ENCODE data around the gene PRSS27. TPM values are rescaled to one million over a fixed set of nuclear protein-coding genes. Genes with fewer than 3 reads are reported as not detected.

PRSS27 gene
- polyA plus RNA-seq, 1 of the 3 experiments (the other 2 are of a cell fraction), result 7.7 TPM

- Histone ChIP-seq H3K4me3 (ENCODE audit: low read depth in 2 of 2, low read length in 1 of 2) (no peak overlapping the region), H3K79me2 (ENCODE audit: insufficient read depth) (peaks cover 21% of the 10 kb centered on the region), H3K36me3 (replicated peaks in 1 of 2; ENCODE audit: control insufficient read depth in 1 of 2, insufficient read depth in 2 of 2, low read length in 1 of 2) (no peaks in the 10 kb centered on the region), H3F3A (replicated peaks; ENCODE audit: insufficient read depth) (peaks cover 12% of the 10 kb centered on the region), H4K20me1 (ENCODE audit: insufficient read depth) (peaks cover 7% of the 10 kb centered on the region; the same call in 1 of the 2 replicates), H3K9me2 (no peaks in the 10 kb centered on the region), H3K27me3 (ENCODE audit: insufficient read depth) (no peaks in the 10 kb centered on the region), H3K27ac (ENCODE audit: low read depth in 2 of 2, low read length in 1 of 2) (no peak overlapping the region), H3K9ac (no peak overlapping the region), H3K4me2 (no peak overlapping the region), H3K4me1 (ENCODE audit: control insufficient read depth in 1 of 2, insufficient read depth in 2 of 2, low read depth in 1 of 2, low read length in 1 of 2) (peaks cover 7 to 8% of the 10 kb centered on the region in 2 experiments; a peak in 2 of 4 replicates), H2AFZ (ENCODE audit: low read depth) (no peak overlapping the region), H3K9me3 (no peaks in the 10 kb centered on the region)
- no peak for DNase-seq
- TF ChIP-seq SMC3 (IDR thresholded peaks at IDR 0.05; ENCODE audit: low read depth, low read length), result no peak
- TF ChIP-seq EP300 (IDR thresholded peaks at IDR 0.05; ENCODE audit: borderline replicate concordance in 1 of 2, low read depth in 1 of 2, low read length in 1 of 2), result no peak
- no peak for TF ChIP-seq MEF2A (IDR thresholded peaks at IDR 0.05; ENCODE audit: borderline replicate concordance, low read depth)
- TF ChIP-seq RXRA (IDR thresholded peaks at IDR 0.05; ENCODE audit: borderline replicate concordance, low read depth), result no peak
- TF ChIP-seq, protein P1, sequence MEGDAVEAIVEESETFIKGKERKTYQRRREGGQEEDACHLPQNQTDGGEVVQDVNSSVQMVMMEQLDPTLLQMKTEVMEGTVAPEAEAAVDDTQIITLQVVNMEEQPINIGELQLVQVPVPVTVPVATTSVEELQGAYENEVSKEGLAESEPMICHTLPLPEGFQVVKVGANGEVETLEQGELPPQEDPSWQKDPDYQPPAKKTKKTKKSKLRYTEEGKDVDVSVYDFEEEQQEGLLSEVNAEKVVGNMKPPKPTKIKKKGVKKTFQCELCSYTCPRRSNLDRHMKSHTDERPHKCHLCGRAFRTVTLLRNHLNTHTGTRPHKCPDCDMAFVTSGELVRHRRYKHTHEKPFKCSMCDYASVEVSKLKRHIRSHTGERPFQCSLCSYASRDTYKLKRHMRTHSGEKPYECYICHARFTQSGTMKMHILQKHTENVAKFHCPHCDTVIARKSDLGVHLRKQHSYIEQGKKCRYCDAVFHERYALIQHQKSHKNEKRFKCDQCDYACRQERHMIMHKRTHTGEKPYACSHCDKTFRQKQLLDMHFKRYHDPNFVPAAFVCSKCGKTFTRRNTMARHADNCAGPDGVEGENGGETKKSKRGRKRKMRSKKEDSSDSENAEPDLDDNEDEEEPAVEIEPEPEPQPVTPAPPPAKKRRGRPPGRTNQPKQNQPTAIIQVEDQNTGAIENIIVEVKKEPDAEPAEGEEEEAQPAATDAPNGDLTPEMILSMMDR (IDR thresholded peaks at IDR 0.05), result no peak
- POLR2A ChIA-PET, result no interaction called here
- CTCF ChIA-PET, result no interaction called here
- WGBS (ENCODE audit: low lambda C conversion rate), result 84% methylated on average over 6 of the region's 7 CpGs
These were observed 45.0 kb downstream of the PRSS27 start for GRCh38 chr16:2675021-2675420.

DNA sequence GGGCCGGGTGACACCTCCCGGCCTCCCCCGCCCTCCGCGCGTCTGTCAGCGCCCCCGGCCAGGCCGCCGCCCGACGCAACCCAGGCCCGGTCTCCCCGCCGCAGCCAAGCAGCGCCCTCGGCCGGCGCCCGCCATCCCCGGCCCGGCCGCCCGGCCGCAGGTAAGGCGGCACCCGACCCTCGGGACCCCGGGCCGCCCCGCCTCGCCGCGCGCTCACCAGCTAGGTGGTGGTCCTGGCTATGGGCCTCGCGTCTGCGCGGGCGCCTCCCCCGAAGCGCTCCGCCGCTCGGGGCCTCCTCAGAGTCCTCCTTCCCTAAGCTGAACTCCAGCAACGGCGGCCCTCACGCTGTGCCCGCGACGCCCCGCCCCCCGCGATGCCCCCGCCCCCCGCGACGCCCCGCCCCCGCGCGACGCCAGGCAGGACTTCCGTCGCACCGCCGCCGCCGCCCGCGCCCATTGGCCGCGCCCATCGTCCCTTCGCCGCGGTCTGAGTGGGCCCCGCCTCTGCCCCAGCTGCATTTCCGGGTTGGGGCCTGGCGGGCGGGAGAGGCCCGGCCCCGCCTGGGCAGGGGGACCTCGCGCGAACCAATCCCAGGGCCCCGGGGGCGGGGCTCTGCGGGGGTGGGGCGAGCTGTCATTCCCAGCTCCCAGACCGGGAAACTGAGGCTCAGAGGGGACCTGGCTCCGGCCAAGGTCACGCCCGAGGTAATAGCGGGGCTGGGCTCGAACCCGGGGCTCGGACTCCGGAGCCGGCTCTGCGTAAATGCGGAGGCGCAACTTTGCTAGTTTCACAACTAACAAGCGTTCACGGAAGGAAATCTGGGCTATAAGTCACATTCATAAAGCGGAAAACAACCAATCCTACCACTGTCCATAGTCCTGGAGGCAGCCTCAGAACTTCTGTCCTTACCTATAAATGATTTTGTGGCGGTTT is 46.7 kb downstream of the PRSS27 start:
- H3K4me1 ChIP-seq (ENCODE audit: control insufficient read depth in 1 of 2, insufficient read depth in 2 of 2, low read depth in 1 of 2, low read length in 1 of 2), result peaks cover 7 to 8% of the 10 kb centered on the region in 2 experiments; a peak in 2 of 4 replicates
- peaks cover 5 to 9% of the 10 kb centered on the region in 2 experiments for H3K36me3 ChIP-seq (replicated peaks in 1 of 2; ENCODE audit: control insufficient read depth in 1 of 2, insufficient read depth in 2 of 2, low read length in 1 of 2)
- no peaks in the 10 kb centered on the region for H3K9me2 ChIP-seq
- peaks cover 7% of the 10 kb centered on the region; the same call in 1 of the 2 replicates for H4K20me1 ChIP-seq (ENCODE audit: insufficient read depth)
- no peaks in the 10 kb centered on the region for H3K27me3 ChIP-seq (ENCODE audit: insufficient read depth)
- TF ChIP-seq, protein P2, sequence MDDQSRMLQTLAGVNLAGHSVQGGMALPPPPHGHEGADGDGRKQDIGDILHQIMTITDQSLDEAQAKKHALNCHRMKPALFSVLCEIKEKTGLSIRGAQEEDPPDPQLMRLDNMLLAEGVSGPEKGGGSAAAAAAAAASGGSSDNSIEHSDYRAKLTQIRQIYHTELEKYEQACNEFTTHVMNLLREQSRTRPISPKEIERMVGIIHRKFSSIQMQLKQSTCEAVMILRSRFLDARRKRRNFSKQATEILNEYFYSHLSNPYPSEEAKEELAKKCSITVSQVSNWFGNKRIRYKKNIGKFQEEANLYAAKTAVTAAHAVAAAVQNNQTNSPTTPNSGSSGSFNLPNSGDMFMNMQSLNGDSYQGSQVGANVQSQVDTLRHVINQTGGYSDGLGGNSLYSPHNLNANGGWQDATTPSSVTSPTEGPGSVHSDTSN (IDR thresholded peaks at IDR 0.05), result peak; percentile 63
- 0 out of 2 replicates have a peak, but pooled peaks have one; percentile 30 for TF ChIP-seq POLR2AphosphoS5 (IDR thresholded peaks at IDR 0.05; ENCODE audit: low read depth, low read length)
- peak; percentile 62; the same call in 1 of the 2 replicates for TF ChIP-seq SIN3A (IDR thresholded peaks at IDR 0.05; ENCODE audit: borderline replicate concordance, low read depth, low read length)
- no peak for TF ChIP-seq GATA2 (CRISPR knock-in tag; IDR thresholded peaks at IDR 0.05)
- TF ChIP-seq FOSL2 (IDR thresholded peaks at IDR 0.05; ENCODE audit: borderline replicate concordance, low read depth), result no peak
- TF ChIP-seq FOXM1 (IDR thresholded peaks at IDR 0.05; ENCODE audit: low read depth), result no peak
- no peak for TF ChIP-seq SMC3 (IDR thresholded peaks at IDR 0.05; ENCODE audit: low read depth, low read length)
- TF ChIP-seq NRF1 (IDR thresholded peaks at IDR 0.05; ENCODE audit: low read depth, low read length), result 0 out of 2 replicates have a peak, but pooled peaks have one; percentile 2
- TF ChIP-seq ELF1 (IDR thresholded peaks at IDR 0.05), result peak; percentile 90
- peak; percentile 80 for TF ChIP-seq GABPA (IDR thresholded peaks at IDR 0.05; ENCODE audit: low read depth)
- TF ChIP-seq CHD2 (IDR thresholded peaks at IDR 0.05; ENCODE audit: low read length, partially characterized antibody), result peak; percentile 41
- TF ChIP-seq TAF1 (IDR thresholded peaks at IDR 0.05; ENCODE audit: borderline replicate concordance, low read depth, low read length), result peak; percentile 32; the same call in 1 of the 2 replicates
- TF ChIP-seq FOXJ3 (CRISPR knock-in tag; IDR thresholded peaks at IDR 0.05), result no peak
- TF ChIP-seq REST (IDR thresholded peaks at IDR 0.05; ENCODE audit: low read depth, low read length), result peak; percentile 85
- peaks cover 5% of the 10 kb centered on the region for H3F3A ChIP-seq (replicated peaks; ENCODE audit: insufficient read depth)
- WGBS (ENCODE audit: low lambda C conversion rate), result 1% methylated on average over 21 of the region's 107 CpGs
- peak overlapping the region; percentile 63 to 79 for H3K4me3 ChIP-seq (ENCODE audit: low read depth in 2 of 2, low read length in 1 of 2)
- H3K9ac ChIP-seq, result peak overlapping the region; percentile 39; the same call in 1 of the 2 replicates
- DNase-seq, result peak; percentile 98
- H3K27ac ChIP-seq (ENCODE audit: low read depth in 2 of 2, low read length in 1 of 2), result peak overlapping the region; percentile 47 to 58; a peak in 2 of 4 replicates
- POLR2A ChIA-PET, result interaction anchor here (0.6 to 1.2 kb wide), 3 partner anchors 9 to 234 kb away, joined by 3 to 18 read pairs (median 3); partner anchors contain the start of gene KCTD5
- peaks cover 25% of the 10 kb centered on the region for H3K79me2 ChIP-seq (ENCODE audit: insufficient read depth)
- H3K4me2 ChIP-seq, result peak overlapping the region; percentile 81
- no peaks in the 10 kb centered on the region for H3K9me3 ChIP-seq
- CTCF ChIA-PET, result interaction anchor here (0.6 kb wide), 1 partner anchor 187 kb away, joined by 3 read pairs; no protein-coding TSS in a partner anchor
- H2AFZ ChIP-seq (ENCODE audit: low read depth), result peak overlapping the region; percentile 87
